GM19328 (cell line): ENCODE data around the gene PTEN.

Experiments
- ATAC-seq: cut with Tn5 transposase; IDR thresholded peaks from one replicate; pipeline ENCODE4 v1.9.1; 2021; ENCODE audit warnings: mild to moderate bottlenecking, moderate library complexity; ENCODE audit not compliant: unreplicated experiment

PTEN gene

DNA sequence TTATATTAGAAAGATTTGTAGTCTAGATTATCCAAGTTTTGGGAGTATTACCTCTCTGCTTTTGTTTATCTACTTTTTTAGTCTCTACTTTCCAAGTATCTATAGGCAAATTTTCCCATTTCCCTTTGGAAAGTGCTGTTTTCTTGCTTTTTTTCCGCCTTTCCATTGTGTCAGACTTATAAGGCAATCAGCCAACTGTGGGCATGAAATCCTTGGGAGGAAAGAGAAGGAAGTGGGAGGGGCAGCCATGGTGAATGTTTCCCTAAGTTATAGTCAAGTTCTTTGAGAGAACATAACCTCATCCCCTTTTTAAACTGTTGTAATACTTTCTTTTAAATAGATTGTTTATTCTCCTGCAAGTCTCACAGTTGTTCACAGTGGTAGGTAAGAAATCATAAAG, 52.6 kb downstream of the PTEN start:
- no peak for ATAC-seq

DNA sequence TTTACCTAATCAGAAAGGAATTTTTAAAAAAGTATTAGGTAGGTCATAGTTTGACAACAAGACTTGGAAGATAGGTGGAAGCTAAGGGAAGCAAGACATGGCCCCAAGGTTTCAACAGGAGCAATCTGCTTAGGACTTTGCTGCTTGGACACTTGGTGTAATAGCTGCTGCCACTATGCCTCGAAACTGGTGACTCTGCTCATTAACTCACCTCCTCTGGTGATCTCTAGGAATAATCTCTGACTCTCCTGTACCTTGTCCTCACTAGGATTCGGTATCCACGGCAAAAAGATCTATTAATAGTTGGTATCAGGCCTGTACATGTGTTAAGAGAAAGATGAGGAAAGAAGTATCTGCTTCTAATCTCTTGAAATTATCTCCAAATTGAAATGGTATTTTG, 53.1 kb downstream of the PTEN start:
- ATAC-seq: no peak

DNA sequence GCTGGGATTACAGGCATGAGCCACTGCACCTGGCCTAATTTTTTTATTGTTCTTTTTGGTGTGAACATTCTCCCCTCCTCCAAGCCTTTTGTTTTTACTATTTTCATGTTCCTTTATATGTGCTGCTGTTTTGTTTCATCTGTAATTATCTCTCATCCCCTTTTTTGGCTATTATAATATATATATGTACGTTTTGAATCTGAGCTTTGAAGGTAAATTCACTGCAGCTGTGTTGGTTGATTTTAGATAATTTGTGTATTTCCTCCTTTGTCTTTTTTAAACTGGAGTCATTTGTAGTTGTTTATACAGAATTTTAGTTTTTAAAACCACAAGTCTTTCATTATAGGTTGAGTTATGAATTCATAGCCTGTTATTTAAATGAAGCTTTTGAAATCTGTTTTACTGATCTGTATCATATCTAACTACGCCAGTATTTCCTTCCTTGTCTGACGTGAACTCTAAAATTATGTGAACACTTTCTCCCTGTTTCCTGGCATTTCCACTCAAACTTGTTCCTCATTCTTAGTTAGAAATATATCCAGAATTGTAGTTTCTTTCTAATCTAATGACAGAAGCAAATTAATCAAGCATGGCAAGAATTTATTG, 54.9 kb downstream of the PTEN start:
- ATAC-seq: no peak

DNA sequence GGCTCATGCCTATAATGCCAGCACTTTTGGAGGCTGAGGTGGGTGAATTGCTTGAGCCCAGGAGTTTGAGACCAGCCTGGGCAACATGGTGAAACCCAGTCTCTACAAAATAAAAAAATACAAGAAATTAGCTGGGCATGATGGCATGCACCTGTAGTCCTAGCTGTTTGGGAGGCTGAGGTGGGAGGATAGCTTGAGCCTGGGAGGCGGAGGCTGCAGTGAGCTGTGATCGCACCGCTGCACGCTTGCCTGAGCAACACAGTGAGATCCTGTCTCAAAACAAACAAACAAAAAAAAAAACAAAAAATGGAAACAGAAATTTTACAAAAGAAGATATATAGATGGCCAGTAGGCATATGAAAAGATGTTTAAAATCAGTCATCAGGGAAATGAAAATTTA, 57.1 kb downstream of the PTEN start:
- no peak for ATAC-seq

DNA sequence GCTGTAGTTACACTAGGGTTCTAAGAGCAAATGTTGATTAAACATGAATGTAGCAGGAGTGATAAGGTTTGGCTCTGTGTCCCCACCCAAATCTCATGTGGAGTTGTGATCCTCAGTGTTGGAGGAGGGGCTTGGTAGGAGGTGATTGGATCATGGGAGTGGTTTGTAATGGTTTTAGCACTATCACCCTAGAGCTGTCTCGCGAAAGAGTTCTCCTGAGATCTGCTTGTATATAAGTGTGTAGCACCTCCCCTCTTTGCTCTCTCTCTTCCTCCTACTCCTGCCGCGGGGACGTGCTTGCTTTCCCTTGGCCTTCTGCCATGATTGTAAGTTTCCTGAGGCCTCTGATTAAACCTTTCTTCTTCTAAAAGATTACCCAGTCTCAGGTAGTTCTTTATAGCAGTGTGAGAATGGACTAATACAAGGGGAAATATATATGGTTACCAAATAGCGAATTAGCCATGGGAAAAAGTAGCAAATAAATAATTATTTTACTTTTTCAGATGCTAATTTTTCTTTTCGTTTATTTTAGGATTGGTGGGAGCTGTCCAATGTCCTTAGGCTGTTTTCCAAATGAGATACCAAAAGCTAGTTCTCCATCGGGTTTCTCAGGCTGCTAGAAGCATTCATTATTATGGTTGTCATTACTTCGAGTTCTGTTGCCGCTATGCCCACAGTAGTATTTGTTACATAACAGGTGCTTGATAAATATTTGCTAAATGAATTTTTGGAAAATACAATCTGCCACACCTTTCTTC, 58.7 kb downstream of the PTEN start:
- no peak for ATAC-seq

DNA sequence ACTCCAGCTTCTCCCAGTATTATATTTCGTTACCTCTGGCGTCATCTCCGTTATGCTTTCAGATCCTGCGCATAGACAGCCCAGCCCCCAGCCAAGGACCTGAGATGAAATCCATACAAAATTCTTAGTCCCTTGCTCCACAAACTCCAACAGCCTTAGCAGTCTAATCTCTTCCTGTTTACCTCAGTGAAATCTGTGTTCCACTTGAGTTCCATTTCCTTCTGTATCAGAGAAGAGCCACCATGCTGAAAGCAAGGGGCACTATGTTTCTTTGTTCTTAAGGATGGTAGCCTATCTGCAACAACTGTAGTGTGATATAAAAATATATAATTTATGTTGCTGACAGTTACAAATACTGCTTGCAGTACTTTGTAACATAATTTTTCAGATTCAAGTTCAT, 59.8 kb downstream of the PTEN start:
- no peak for ATAC-seq

DNA sequence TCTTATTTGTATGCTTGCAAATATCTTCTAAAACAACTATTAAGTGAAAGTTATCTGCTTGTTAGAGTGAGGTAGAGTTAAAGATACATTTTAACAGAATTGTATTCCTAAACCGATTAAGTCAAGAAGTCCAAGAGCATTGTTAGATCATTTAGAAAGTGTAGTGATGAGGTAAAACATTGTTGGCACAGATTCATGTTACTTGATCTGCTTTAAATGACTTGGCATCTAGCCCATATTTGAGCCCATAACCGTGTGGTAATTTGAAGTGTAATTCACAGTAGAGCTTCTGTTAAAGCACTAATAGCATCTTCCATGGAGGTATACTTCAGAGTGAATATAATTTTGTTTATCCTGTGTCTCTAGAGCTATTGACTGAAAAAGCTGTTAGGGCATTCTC, 62.1 kb downstream of the PTEN start:
- no peak for ATAC-seq

DNA sequence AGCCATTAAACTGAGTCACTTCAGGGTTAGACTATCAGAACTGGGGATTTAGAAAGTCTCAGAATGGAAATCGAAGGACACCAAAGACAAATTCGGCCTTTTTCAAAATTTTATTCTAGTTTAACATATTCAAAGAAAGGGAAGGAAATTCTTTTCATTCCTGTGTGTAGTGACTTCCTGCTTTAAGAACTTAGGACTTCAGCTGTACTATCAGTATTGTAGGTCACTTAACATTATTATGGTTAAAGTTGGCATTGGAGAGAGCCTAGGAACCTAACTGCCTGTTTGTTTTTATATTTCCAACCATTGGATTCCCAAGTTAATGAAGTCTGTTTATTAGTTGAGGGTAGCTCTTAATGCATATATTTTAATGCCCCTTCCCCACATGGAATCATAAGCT, 63.7 kb downstream of the PTEN start:
- no peak for ATAC-seq

DNA sequence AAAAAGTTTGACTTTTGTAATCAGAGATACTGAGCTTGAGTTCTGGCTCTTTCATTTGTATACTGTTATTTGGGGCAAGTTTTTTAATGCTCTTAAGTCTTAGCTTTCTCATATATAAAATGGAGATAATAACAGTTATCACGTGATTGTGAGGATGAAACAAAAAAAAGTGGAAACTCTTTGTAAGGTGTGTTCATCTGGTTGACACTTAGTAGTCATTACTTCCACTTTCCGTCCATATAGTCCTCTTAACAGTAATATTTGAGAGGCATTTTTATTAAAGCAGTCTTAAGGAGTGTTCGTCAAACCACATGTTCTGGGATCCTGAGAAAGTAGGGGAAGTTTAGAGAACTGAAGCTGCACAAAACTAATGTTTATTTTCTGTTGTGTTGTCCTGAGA, 65.6 kb downstream of the PTEN start:
- ATAC-seq: no peak

DNA sequence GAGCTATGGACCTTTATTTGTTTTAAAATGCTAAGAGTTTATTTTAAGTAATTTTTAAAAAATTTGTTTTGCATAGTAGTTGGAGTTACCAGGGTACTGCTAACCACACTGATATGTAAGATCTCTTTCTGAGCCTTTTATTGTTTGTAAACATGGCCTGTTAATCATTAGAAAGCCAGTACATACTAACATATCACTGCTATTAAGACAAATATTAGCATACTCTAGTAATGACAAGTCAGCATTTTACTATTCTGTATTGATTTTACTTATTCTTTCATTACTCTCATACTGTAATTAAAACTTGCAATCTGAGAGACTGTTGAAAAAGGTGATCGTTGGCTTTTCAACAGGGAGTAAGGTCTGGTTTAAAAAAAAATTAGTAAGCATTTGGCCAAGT, 66.7 kb downstream of the PTEN start:
- no peak for ATAC-seq

DNA sequence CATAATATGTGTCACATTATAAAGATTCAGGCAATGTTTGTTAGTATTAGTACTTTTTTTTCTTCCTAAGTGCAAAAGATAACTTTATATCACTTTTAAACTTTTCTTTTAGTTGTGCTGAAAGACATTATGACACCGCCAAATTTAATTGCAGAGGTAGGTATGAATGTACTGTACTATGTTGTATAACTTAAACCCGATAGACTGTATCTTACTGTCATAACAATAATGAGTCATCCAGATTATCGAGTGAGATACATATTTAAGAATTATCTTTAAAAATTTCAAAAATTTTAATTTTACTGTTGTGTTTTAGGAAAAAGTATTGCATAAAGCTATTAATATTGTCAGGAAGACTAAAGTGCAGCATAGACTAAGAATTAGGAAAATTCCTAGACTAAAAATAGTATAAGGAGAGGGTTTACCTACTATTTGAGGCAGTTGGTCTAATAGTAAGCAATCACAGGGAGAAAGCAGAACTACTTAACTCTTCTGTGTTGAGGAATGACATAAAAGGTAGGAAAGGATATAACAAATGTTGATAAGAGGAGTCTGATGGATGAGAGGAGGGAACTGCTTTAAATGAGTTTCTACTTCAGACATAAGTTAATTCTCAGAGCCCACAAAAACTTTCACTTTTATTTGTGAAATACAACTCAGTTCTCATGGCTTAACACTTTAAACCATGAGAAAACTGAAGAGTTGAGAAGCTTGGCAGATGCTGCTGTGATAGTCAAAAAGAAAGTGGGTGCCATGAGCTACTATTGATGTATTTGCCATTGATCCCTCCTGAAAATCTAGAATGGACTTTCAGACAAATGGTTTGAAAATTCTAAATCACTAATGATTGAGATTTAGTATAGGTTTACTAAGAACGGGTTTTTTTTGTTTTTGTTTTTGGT, 67.8 kb downstream of the PTEN start:
- no peak for ATAC-seq

DNA sequence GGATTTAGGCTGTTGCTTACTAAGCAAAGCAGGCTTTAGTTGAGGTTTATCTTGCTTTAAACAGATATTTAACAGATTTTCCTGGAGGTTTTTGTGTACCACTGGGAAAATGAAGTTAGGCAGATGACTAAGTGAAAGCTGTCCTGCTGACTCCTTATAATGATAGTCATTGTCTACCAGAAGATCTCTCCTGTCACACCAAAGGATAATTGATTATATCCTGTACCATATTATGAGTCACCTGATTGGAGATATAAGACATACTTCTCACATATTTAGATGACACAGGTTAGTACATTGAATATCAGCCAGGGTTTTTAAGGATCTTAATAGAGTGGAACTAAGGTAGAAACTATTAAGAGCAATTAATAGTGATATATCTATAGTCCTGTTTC, 68.4 kb downstream of the PTEN start:
- no peak for ATAC-seq

DNA sequence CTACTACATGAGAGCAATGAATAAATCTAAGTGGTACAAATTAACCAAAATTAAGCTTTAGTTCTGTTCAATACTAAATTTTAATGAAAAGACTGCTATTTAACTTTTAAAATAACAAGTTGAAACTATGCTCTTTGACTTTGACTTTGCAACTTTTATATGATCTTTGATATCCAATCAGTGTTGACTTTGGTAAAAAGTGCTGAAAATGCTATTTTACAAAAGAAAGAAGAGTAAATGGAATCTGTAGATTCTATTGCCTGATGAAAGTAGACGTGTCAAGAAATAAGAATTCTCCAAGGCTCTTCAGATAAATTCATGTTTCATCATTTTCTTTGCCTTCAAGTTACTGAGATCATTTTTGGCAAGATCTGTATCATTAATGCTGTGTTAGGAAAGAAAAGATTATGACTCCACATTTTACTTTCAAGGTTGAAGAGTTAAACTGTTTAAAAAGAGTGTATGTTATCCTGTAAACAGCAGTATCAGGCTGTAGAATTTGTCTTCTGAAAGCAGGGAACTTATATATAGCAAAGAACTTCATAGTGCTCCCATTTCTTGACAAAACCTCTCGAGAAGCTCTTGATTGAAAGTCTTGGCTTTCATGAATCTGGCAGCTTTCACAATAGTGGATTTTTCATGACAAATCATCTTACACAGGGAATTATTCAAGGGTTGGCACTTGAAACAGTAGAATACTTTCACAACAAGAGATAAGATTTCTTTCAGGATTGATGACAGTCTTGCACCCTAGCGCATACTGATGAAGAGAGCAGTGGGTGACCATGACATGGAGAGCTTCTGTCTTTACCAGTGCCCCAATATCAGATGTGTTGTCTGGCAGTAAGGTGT, 72.1 kb downstream of the PTEN start:
- ATAC-seq: no peak

DNA sequence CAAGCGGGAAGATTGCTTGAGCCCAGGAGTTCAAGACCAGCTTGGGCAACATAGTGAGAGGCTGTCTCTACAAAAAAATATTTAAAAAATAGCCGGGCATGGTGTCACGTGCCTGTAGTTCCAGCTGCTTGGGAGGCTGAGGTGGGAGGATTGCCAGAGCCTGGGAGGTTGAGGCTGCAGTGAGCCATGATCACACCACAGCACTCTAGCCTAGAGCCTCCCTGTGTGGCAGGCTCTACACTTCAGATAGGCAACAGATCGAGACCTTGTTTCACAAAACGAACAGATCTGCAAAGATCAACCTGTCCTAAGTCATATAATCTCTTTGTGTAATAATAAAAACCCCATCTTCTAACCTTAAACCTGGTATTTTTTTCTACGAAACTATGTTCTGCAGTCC, 76.8 kb downstream of the PTEN start:
- ATAC-seq: no peak

DNA sequence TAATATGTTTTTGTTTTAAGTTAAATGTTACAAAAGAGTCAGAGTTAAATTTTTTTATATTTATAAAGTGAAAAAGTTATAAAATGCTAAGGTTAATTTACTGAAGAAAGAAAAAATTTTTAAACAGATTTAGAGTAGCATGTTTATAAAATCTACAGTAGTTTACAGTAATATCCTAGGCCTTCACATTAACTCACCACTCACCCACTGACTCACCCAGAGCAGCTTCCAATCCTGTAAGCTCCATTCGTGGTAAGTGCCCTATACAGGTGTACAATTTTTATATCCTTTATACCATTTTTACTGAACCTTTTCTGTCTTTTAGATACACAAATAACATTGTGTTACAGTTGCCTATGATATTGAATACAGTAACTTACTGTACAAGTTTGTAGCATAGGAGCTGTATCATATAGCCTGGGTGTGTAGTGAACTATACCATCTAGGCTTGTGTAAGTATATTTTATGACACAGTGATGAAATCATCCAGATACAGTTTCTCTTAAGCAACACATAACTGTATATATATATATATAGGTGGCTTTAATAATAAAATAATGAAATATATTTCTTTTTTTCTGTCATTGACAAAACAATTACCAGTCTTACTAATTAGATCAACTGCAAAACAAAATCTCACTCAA, 79.6 kb downstream of the PTEN start:
- ATAC-seq: no peak

DNA sequence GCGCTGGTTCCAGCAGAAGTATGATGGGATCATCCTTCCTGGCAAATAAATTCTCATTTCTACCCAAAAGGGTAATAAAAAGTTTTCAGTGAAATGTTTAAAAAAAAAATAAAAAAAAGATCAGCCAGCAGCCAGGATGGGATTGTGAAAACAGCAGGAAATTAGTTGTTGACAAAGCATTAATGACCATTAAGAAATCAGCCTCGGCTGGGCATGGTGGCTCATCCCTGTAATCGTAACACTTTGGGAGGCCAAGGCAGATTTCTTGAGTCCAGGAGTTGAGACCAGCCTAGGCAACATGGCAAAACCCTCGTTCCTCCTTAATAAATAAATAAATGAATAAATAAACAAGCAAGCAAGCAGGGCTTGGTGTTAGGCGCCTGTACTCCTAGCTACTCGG, 82.6 kb downstream of the PTEN start:
- ATAC-seq: no peak

DNA sequence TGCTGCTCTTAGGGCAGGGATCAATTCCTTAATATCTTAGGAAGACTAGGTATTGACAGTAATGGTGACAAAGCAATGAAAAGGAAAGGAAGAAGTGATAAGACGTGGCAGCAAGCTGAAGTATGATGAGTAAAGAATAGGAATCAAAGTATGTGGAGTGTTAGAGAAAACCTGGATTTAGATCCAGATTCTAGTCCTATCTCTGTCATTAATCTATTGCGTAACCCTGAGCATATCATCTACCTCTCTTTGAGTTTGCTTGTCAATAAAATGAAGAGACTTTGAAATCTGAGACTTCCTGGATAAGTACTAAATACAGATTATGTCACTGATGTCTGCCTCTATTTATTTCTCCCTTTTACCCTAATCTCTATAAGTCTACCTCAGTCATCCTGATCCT, 89.2 kb downstream of the PTEN start:
- no peak for ATAC-seq

DNA sequence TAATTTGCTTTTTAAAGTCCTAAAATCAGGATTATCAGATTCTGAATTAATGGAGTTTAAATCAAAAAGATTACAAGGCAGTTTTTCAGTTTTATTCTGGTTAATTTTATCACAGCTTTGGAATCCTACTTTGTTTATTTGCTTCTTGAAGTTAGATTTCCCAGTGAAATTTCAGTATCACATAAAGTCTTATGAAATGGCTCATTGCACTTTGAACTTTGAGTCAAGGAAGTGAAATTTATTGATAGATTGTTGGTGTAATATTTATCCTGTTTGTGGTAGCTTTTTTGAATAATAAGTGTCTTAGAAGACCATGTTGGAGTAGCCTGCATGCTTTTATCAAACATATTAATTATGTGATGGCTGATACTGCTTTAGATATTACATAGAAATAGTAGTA, 92.6 kb downstream of the PTEN start:
- ATAC-seq: no peak

DNA sequence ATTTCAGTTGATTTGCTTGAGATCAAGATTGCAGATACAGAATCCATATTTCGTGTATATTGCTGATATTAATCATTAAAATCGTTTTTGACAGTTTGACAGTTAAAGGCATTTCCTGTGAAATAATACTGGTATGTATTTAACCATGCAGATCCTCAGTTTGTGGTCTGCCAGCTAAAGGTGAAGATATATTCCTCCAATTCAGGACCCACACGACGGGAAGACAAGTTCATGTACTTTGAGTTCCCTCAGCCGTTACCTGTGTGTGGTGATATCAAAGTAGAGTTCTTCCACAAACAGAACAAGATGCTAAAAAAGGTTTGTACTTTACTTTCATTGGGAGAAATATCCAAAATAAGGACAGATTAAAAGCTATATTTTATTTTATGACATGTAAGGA, 94.3 kb downstream of the PTEN start:
- ATAC-seq: no peak

DNA sequence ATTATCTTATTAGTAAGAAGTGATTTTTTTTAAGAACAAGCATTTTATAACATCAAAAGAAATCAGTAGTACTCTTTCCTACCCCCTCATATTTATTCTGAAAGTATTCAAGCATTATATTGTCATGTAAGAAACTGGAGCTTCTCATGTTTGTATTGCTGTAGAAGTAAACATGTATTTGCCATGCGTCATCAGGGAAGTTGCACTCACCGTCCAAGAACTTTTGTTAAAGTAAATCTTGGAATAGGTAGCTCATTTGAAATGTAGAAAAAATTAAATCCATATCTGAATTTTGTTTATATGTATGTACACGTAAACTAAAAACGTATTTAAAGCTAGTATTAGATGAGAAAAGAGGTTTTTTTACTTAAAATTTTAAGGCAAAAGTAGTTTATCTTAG, 96.8 kb downstream of the PTEN start:
- ATAC-seq: no peak

DNA sequence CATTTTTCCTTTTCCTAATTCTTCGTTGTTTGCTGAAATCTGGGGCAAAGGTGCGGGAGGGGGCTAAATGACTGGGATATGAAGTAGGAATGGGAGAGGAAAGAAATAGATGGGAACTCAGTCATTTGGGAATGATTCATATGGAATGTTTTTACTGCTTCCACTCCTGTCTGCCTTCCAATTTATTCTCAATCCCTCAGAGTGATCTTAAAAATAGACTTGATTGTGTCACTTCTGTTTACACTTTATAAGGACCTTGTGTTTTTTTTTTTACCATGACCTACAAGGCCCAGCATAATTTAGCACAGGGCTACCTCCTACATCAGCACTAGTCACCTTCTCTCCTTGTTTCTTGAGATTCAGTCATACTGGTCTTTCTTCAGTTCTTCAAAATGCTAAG, 97.9 kb downstream of the PTEN start:
- no peak for ATAC-seq
